GM21423 (cell line): ENCODE measurements around the gene NCOA5.

Source experiments
- ATAC-seq: cut with Tn5 transposase; IDR thresholded peaks from one replicate; pipeline ENCODE4 v1.9.1; 2021; ENCODE audit warnings: mild to moderate bottlenecking, moderate library complexity; ENCODE audit not compliant: unreplicated experiment

Gene NCOA5

DNA sequence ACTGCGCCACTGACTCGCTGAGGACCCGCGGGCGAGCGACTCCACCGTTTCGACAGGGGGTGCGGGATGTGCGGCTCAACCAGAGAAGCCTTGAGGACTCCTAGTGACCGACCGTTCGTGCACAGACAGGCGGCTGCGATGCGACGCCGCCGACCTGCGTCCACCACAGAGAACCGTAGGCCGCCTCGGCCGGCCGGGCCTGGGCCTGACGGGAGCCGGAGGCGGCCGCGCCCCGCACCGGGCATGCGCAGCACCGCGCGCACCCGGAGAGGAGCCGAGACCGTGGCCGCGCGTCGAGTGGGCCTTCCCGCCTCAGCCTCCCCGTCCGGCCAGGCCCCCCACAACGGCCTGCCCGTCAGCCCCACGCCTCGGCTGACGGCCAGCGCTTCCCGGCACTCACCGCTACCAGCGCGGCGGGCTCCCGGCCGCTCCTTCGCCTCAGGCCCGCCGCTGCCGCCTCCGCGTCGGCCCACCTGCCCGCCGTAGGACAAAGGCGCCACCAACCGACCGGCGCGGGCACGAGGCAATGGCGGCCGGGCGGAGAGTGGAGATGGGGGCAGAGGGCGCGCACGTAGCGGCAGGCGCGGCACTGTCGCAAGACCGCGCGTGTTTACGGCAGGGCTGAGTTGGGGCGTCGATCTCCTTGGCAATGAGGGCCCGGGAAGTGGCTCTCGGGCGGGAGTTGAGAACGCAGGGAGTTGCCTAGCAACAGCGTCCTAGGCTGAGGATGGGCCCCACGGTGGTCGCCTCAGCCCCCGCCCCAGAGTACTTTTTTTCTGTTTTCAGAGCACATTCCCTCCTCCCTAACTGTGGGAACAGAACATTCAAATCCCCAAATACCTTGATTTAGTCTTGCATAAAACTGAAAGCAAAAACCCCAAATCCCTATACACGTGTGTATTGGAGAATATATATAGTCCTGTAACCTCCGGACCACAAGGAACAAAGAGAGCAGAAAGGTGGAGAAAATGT is at the start of gene NCOA5:
TSS of gene NCOA5 (minus strand) at position 546 of the 972 bp plus-strand sequence. CDS start 10,538 bp downstream, outside the sequence.
- peak; percentile 75 for ATAC-seq

DNA sequence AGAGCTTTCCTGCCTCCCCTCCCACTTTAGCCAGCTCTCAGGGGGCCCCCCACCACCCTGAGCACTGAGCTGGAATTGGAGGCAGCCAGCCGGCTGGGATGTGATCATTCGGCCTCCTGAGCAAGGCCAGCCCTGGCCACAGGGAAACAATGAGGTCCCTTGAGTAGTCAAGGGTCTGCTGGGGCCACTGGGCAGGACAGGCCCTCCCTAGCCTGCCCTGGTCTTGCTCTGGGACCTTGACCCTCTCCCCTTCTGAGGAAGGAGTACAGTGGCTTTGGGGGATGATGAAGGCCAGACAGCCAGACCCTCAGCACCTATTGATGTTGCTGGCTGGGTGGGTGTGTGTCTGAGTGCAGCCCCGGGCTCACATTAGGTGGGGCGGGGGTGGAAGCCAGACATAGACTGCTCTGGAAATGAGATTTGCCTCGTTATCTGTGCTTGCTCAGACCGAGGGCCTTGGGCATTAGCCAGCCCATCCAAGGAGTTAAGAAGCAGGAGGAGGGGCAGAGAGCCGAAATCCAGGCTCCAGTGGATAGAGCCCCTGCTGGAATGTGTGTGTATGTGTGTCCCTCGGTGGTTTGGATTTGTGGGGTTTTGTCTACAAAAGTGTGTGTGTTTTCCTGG is 49.6 kb upstream of the NCOA5 start:
- no peak for ATAC-seq

DNA sequence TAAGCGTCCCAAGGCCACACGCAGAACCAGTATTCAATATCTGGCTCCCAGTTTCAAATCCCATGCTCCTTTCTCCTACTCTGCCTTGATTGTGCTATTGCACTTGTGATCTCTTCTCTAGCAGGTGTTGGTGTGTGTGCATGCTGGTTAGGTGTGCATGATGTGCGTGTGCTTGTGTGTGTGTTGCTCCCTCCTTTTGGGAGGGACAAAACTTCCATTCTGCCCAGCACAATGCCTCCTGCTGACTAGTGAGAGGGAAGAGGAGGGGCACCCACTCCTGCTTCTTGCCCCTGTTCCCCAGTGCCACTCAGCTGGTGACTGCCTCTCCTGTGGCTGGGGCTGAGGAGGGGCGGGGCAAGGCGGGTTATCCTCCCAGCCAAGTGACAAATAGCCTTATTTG is 48.1 kb upstream of the NCOA5 start:
- no peak for ATAC-seq

DNA sequence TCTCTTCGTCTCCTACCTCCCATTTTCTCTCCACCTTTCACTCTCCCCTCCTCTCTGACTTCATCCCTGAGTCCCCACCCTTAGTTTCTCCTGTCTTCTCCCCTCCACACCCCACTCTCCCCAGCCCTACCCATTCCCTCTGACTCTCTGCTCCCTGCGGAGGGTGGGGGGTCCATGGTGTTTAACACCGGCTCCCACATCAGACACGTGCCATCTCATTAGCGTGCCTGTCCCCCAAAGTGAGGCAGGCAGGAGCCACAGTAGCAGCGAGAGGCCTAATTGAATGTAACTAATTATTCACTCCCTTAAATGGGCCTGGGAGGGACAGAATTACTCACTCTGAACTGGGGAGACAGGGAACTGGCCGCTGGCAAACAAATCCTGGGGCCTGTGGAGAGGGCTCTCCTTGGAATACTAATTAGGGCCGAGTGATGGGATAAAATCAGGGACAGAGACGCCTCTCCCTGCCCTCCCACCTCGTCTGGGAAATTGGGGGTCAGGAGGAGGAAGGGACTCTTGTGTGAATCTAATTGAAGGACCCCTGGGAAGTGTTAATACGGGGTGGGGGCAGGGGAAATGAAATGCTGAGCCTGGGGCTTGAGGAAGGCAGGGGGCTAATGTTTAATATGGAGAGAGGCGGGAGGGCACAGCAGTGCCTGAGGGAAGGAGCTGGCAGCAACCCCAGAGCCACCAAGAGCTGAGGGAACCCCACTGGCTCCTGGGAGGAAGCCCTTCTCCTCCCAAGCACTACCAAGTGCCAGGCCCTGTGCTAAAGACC is 46.3 kb upstream of the NCOA5 start:
- ATAC-seq = no peak

DNA sequence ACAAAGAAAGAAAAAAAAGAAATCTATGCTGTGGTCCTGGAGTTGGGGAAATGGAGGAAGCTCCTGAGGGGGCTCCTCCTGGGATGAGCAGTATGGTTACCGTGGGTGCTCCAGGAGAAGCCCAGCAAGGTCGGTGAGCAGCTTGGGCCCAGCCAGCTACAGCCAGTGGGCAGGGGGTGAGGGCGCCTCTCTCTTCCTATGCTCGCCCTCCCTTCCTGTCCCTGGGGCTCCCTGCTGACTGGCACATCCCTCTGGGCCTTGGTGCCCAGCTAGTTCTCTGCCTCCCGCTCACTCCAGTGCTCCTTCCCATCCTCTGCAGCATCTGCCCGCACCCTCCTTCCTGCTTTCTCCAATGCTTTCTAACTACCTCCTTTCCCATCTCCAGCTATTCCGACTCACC is 45.0 kb upstream of the NCOA5 start:
- no peak for ATAC-seq

DNA sequence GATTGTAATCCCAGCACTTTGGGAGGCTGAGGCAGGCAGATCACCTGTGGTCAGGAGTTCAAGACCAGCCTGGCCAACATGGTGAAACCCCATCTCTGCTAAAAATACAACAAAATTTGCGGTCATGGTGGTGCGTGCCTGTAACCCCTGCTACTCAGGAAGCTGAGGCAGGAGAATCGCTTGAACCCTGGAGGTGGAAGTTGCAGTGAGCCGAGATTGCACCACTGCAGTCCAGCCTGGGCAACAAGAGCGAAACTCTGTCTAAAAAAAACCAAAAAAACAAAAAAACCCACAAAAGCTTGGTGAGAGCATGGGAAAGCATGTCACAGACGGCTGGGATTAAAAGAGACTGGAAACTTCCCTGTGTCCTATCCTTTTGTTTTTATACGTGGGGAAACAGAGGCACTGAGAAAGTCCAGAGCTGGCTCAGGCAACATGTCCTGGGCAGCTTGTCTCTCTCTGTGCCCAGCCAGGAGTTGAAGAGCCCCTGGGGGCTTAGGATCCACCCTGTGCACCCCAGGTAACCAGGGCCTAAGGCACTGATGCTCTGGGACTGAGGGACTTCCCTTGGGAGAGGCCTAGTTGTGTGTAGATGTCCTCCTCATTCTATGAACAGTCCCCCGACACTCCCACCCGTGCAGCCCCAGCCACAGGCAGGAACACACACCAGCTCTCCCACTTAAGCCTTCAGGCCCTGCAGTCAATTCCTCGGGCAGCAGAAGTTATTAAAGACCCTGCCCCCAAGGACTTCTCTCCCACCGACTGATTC is 44.3 kb upstream of the NCOA5 start:
- no peak for ATAC-seq

DNA sequence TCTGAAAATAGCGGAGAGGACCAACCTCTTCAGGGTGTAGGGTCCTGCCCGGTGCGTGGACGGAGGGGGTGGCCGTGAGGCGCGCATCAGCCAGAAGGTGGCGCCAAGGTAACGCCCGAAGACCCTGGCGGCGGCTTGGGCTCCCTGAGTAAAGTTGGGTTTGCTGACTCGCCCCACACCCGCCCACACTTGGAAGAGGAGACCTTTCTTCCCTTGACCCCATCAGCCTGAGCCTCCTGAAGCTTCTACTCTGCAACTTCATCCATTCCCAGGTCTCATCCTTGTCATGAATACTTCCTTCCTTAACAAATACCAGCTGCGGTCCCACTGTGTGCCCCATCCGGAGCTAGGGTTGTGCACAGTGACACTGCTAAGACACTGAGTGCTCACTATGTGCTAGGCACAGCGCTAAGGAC is 43.0 kb upstream of the NCOA5 start:
- ATAC-seq = no peak

DNA sequence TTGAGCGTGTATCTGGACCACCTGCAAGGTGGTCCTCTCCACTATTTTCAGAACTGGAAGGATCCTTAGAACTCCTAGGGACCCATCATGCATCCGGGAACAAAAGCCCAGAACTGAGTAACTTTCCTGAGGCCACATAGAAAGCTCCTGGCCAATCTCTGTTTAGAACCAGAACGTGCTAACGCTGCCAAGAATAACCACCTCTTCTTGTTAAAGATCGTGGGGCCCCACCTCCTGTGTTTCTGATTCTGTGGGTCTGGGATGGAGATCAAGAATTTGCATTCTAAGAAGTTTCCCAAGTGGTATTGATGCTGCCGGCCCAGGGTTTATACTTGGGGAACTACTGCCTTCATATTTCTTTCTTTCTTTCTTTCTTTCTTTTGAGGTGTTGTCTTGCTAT is 41.6 kb upstream of the NCOA5 start:
- no peak for ATAC-seq

DNA sequence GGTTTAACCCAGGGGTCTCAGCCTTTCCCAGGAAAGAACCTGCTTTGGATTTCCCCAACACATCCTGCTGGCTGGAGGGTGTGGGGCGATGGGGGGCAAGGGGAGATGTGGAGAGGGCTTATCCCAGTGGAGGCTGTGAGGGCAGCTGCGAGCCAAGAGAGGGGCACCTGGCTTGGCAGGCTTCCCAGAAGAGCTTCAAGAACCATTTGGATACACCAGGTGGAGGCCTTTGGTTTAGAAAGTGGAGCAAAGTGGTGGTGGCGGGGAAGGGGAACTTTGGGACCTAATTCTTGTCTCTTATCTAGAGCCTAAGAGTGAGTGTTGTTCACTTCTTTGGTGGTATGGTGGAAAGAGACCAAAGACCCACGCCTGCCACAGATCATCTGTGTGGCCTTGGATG is 40.8 kb upstream of the NCOA5 start:
- ATAC-seq = no peak

DNA sequence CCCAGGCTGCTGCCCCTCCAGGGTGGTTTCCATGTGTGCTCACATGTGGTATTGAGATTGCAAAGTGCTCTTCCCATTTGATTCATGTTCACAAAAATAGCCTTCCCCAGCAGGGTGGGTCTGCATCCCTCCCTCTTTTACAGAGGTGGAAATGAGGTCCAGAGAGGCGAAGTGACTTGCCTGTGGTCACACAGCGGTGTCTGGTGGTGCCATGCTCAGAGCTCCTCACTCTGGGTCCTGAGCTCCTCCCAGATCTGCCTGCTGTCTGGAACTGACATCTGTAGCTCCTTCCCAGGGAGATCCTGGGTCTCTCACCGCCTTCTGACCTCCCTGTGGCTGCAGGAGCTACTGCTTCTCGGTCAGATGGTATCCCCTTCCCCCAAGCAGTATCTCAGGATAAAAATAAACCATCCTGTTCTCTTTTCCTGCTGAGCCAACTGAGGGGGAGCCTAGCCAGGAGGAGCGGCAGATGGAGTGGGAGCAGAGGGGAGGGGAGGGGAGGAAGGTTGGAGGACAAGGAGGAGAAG is 40.3 kb upstream of the NCOA5 start:
- no peak for ATAC-seq

DNA sequence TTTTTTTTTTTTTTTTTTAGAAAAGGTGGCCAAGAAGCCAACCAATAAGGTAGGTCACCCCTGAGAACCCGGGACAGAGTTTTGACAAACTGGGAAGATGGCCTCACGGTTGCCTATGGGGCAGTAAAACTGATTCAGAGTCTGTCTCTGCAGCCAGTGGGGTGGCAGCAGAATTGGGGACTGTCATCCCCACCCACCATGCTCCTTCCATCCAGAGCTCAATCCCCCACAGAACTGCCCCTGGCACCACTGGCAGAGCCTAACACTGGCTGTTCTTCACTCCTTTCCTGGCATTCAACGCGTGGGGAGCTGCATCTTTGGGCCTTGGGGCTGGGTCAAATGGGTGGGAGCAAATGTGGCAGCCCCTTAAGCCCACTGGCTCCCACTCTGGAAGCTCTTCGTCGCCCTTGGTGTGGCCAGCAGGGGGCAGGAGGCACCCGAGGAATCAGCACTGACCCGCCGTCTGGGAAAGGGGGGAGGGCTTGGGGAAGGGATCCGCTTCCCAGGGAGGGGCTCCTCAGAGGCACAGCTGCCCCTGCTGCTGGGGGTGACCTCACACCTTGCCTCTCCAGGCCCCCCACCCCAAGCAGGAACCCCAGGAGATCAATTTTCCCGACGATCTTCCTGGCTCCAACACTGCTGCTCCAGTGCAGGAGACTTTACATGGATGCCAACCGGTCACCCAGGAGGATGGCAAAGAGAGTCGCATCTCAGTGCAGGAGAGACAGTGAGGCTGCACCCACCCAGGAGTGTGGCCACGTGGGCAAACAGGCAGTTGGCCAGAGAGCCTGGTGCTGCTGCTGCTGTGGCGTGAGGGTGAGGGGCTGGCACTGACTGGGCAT is 38.8 kb upstream of the NCOA5 start:
- no peak for ATAC-seq

DNA sequence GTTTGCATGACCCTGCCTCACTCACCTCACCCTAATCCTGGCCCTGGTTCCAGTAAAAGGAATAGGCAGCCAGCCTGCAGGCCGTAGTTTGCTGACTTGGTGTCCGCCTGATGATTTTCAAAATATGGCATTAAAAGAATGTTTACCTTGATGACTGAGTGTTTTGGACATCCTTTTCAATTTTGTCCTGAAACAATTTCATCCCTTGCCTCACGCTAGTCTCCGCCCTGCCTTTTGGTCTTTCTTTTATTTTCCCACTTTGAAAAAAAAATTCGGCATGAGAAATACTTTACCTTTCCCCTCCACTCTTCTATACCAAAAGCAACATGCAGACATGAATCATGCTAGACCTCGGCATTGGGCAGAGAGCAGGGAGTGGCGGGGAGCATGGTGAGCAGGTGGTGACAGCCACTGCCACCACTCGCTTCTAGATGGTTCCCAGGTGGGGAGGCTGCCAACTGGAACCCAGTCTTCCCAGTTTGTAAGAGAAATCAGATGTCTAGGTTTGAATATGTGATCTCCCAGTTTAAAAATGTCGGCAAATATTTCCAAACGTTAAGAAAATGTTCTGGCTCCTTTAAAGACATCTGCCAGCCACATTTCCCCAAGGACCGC is 37.7 kb upstream of the NCOA5 start:
- ATAC-seq = no peak

DNA sequence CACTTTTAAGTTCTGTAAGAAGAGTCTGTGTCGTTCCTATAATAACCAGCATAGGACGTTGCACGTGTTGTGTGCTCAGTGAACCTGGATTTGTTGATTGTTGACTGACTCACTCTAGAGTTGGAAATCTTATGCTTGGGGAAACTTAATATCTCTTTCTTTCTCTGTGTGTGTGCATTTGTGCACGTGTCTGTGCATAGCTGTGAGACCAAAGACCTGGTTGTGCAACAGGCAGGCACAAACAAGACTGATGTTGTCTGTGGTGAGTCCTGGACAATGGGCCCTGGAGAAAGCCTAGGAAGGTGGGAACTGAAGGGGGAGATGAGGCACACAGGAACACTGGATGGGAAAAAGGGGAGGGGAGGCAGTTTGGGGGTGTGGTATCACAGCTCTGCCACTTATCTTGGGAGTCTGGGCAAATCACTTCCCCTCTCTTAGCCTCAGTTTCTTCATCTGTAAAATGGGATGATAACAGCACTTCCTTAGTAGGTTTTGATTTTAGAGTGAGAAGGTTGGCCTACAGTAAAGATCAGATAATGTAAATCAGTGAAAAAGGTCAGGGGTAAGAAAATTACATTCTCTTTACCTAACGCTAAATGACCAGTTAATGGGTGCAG is 36.8 kb upstream of the NCOA5 start:
- no peak for ATAC-seq

DNA sequence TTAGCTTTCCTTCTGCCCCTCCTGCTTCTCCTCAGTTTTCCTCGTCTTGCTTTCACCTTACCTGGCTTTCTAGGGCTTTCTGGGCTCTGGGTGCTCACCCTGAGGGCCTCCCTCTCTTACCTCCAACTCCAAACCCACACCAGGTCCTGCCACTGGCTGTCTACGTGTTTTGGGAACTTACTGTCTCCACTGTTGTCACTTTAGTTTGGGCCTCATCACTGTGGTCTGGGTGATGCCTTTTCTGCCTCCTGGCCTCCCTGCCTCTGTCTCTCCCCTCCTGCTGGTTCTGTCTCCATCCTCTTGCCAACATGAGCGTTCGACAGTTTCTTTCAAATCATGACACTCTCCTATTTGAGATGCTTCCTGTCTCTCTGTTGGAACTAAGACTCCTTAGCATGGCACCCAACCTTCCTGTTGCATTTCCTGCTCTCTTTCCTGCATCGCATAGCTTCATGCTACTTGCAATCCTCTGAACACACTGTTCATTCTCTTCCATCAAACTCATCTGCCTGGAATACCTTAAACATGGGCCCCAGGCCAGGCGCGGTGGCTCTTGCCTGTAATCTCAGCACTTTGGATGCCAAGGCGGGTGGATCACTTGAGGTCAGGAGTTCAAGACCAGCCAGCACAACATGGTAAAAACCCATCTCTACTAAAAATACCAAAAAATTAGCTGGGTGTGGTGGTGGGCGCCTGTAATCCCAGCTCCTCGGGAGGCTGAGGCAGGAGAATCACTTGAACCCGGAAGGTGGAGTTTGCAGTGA is 33.9 kb upstream of the NCOA5 start:
- ATAC-seq = no peak

DNA sequence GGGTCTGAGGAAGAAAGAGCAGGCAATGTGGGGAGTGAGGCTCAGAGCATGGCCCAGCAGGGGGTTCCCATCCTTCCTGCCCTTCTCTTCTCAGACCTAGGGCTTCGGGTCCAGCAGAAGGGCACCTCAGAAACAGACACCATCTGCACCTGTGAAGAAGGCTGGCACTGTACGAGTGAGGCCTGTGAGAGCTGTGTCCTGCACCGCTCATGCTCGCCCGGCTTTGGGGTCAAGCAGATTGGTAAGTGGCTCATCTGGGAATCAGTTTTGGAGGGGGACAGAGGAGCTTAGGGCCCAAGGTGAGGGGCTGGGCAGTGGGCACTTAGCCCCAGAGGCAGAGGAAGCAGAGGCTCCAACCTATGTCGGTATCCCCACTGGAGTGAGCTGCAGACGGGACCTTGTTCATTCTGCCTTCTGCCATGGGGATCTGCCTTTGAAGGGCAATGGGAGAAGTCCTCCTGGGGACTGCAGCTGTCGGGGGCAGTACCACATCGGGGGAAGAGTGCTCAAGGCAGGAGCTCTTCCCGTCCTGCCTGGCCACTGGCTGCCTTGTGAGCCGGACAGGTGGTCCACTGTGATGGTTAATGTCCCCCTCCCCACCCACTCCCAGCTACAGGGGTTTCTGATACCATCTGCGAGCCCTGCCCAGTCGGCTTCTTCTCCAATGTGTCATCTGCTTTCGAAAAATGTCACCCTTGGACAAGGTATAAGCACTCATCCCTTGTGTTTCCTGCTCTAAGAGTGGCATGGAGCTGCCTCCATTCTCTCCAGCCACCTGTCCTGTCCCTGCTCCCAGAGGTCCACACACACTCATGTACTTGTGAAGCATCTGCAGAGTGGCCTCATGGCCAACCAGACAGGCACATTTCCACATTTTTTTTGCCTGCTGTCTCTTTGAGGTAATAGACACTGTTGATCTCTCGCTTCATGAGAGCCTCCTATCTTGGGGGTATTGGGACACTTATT is 33.0 kb upstream of the NCOA5 start:
- no peak for ATAC-seq

DNA sequence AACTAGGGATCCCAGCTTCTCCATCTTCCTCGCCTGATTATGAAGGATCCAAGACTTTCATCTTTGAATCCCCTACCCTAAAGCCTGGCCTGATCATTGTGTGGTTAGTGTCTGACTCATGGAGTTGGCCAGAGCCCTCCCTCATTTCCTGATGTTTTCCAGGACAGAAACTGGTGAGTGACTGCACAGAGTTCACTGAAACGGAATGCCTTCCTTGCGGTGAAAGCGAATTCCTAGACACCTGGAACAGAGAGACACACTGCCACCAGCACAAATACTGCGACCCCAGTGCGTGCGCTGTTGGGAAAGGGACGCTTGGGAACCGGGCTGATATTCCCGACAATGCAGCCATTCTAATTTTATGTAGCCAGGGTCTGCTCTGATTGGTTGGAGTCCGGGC is 32.3 kb upstream of the NCOA5 start:
- no peak for ATAC-seq
